NCI-H345 treated with DMSO at 0.1 percent for 48 hours (cell line): ENCODE measurements around the gene AATF.
"Not testable (repeated sequence)": the region's sequence is repeated elsewhere in the genome, so short reads cannot be mapped to it uniquely, and the experiment has no call there.

Source experiments
- DNase-seq: peaks from one replicate; lab custom pipeline; 2025; ENCODE audit not compliant: unreplicated experiment; lab: John Stamatoyannopoulos, UW

AATF gene

GRCh38 chr17:37068266-37068665 lies 119.5 kb downstream of the AATF start:
- no peak for DNase-seq

- DNase-seq = no peak
Measured at GRCh38 chr17:37069087-37069486, 120.3 kb downstream of the AATF start.

- DNase-seq = not testable (repeated sequence)
Measured at GRCh38 chr17:37073464-37073863, 124.7 kb downstream of the AATF start.

- DNase-seq = no peak
Measured at GRCh38 chr17:37079065-37079708, 130.4 kb downstream of the AATF start.

GRCh38 chr17:37079735-37080134 lies 131.0 kb downstream of the AATF start:
- no peak for DNase-seq

- no peak for DNase-seq
Measured at GRCh38 chr17:37081287-37081686, 132.5 kb downstream of the AATF start.

GRCh38 chr17:37082311-37082860 lies 133.6 kb downstream of the AATF start:
- DNase-seq = no peak

- DNase-seq = no peak
Measured at GRCh38 chr17:37082985-37083384, 134.2 kb downstream of the AATF start.

GRCh38 chr17:37083456-37083855 lies 134.7 kb downstream of the AATF start:
- no peak for DNase-seq

- no peak for DNase-seq
Measured at GRCh38 chr17:37084372-37084771, 135.6 kb downstream of the AATF start.

GRCh38 chr17:37086334-37086733 lies 137.6 kb downstream of the AATF start:
- no peak for DNase-seq

- no peak for DNase-seq
Measured at GRCh38 chr17:37086948-37087347, 138.2 kb downstream of the AATF start.

- DNase-seq = no peak
Measured at GRCh38 chr17:37087683-37088082, 138.9 kb downstream of the AATF start.

- no peak for DNase-seq
Measured at GRCh38 chr17:37088459-37088858, 139.7 kb downstream of the AATF start.

GRCh38 chr17:37088913-37089312 lies 140.2 kb downstream of the AATF start:
- DNase-seq = no peak

- no peak for DNase-seq
Measured at GRCh38 chr17:37089956-37090355, 141.2 kb downstream of the AATF start.

GRCh38 chr17:37090941-37091340 lies 142.2 kb downstream of the AATF start:
- DNase-seq = no peak

GRCh38 chr17:37092071-37092470 lies 143.3 kb downstream of the AATF start:
- no peak for DNase-seq

- DNase-seq = no peak
Measured at GRCh38 chr17:37092701-37093100, 143.9 kb downstream of the AATF start.

- DNase-seq = no peak
Measured at GRCh38 chr17:37094391-37094790, 145.6 kb downstream of the AATF start.

- no peak for DNase-seq
Measured at GRCh38 chr17:37096071-37096470, 147.3 kb downstream of the AATF start.

- no peak for DNase-seq
Measured at GRCh38 chr17:37097154-37097553, 148.4 kb downstream of the AATF start.

- no peak for DNase-seq
Measured at GRCh38 chr17:37098152-37098551, 149.4 kb downstream of the AATF start.
